ENCODE data around the gene PRKCZ.

GRCh38 chr1:2108877-2109580, 58.8 kb downstream of the PRKCZ start:
- TF ChIP-seq CTCF (IDR thresholded peaks at IDR 0.05) (no peak), ZFX (IDR thresholded peaks at IDR 0.05; ENCODE audit: borderline replicate concordance) (no peak)
